ENCODE results near the gene ANXA2R. TPM values are rescaled to one million over a fixed set of nuclear protein-coding genes. Genes with fewer than 3 reads are reported as not detected.
"Not testable (repeated sequence)": the region's sequence is repeated elsewhere in the genome, so short reads cannot be mapped to it uniquely, and the experiment has no call there.

Gene ANXA2R
- 1.4 to 1.9 TPM (median 1.7 TPM) in 3 replicates for total RNA-seq

GRCh38 chr5:43040287-43041098 is at the start of gene ANXA2R:
Gene ANXA2R, minus strand, starts transcription at chr5:43040319. Its CDS starts 273 bp downstream, at chr5:43040046.
- H3K9me3 Mint-ChIP-seq, result no peaks in the 10 kb centered on the region
- H3K4me3 Mint-ChIP-seq, result peak within 1 kb of the TSS; percentile 71
- H3K36me3 Mint-ChIP-seq, result no peaks in the 10 kb centered on the region
- peaks cover 37% of the 10 kb centered on the region for H3K4me1 Mint-ChIP-seq
- peak within 1 kb of the TSS; percentile 93 for H3K27ac Mint-ChIP-seq
- DNase-seq (ENCODE audit: low spot score in 2 of 2, unreplicated experiment in 2 of 2), result peak; percentile 56 to 88
- H3K27me3 Mint-ChIP-seq (ENCODE audit: low read depth), result peaks cover 87% of the 10 kb centered on the region
- peak; percentile 93 for TF ChIP-seq CTCF (IDR thresholded peaks at IDR 0.05; ENCODE audit: unreplicated experiment)

- not testable (repeated sequence) for H3K4me3 Mint-ChIP-seq; H3K27ac Mint-ChIP-seq; H3K4me1 Mint-ChIP-seq; DNase-seq (ENCODE audit: low spot score in 2 of 2, unreplicated experiment in 2 of 2); H3K27me3 Mint-ChIP-seq (ENCODE audit: low read depth); H3K9me3 Mint-ChIP-seq
- peaks cover 14% of the 10 kb centered on the region for H3K36me3 Mint-ChIP-seq
These were observed 46.2 kb upstream of the ANXA2R start for GRCh38 chr5:43086118-43086908.

- no peak for DNase-seq (ENCODE audit: low spot score in 2 of 2, unreplicated experiment in 2 of 2)
- TF ChIP-seq CTCF (IDR thresholded peaks at IDR 0.05; ENCODE audit: unreplicated experiment), result no peak
- Mint-ChIP-seq H3K4me3 (no peak overlapping the region), H3K9me3 (peaks cover 3% of the 10 kb centered on the region), H3K36me3 (peaks cover 17% of the 10 kb centered on the region), H3K4me1 (peaks cover 5% of the 10 kb centered on the region), H3K27me3 (ENCODE audit: low read depth) (no peaks in the 10 kb centered on the region), H3K27ac (no peak overlapping the region)
These were observed 45.3 kb upstream of the ANXA2R start for GRCh38 chr5:43085453-43085852.

GRCh38 chr5:43084468-43084867 is 44.3 kb upstream of the ANXA2R start:
- H3K4me1 Mint-ChIP-seq; H3K9me3 Mint-ChIP-seq; H3K4me3 Mint-ChIP-seq; H3K27ac Mint-ChIP-seq; DNase-seq (ENCODE audit: low spot score in 2 of 2, unreplicated experiment in 2 of 2); H3K27me3 Mint-ChIP-seq (ENCODE audit: low read depth): not testable (repeated sequence)
- peaks cover 17% of the 10 kb centered on the region for H3K36me3 Mint-ChIP-seq

GRCh38 chr5:43081345-43081744 is 41.2 kb upstream of the ANXA2R start:
- not testable (repeated sequence) for H3K9me3 Mint-ChIP-seq; H3K4me3 Mint-ChIP-seq; H3K27me3 Mint-ChIP-seq (ENCODE audit: low read depth); DNase-seq (ENCODE audit: low spot score in 2 of 2, unreplicated experiment in 2 of 2)
- peaks cover 21% of the 10 kb centered on the region for H3K4me1 Mint-ChIP-seq
- peak overlapping the region; percentile 4 for H3K27ac Mint-ChIP-seq
- H3K36me3 Mint-ChIP-seq, result peaks cover 17% of the 10 kb centered on the region

- TF ChIP-seq CTCF (IDR thresholded peaks at IDR 0.05; ENCODE audit: unreplicated experiment), result no peak
- DNase-seq (ENCODE audit: low spot score in 2 of 2, unreplicated experiment in 2 of 2), result no peak
- Mint-ChIP-seq H3K4me3 (no peak overlapping the region), H3K27ac (peak overlapping the region; percentile 73), H3K36me3 (peaks cover 20% of the 10 kb centered on the region), H3K4me1 (peaks cover 31% of the 10 kb centered on the region), H3K27me3 (ENCODE audit: low read depth) (no peaks in the 10 kb centered on the region), H3K9me3 (peaks cover 3% of the 10 kb centered on the region)
These were observed 38.8 kb upstream of the ANXA2R start for GRCh38 chr5:43078956-43079355.

- peak overlapping the region; percentile 67 for H3K27ac Mint-ChIP-seq
- H3K4me1 Mint-ChIP-seq, result peaks cover 31% of the 10 kb centered on the region
- H3K27me3 Mint-ChIP-seq (ENCODE audit: low read depth); DNase-seq (ENCODE audit: low spot score in 2 of 2, unreplicated experiment in 2 of 2); H3K4me3 Mint-ChIP-seq; H3K9me3 Mint-ChIP-seq: not testable (repeated sequence)
- H3K36me3 Mint-ChIP-seq, result peaks cover 24% of the 10 kb centered on the region
These were observed 37.5 kb upstream of the ANXA2R start for GRCh38 chr5:43077446-43078191.

Measured in mesothelial cell of epicardium (in vitro differentiated cells).